AG09309 (cell line): Measurements from ENCODE around the gene EYA3.
A peak's percentile ranks its signal among the peaks of the same experiment; 100 is the strongest.

ENCODE experiments used
- DNase-seq: peaks from one replicate; pipeline ENCODE4 v3.0.0-alpha.2; 2010; ENCODE audit warnings: low read depth
- H3K4me3 ChIP-seq: 2 replicates; pipeline ENCODE4 v1.5.1; 2011; ENCODE audit warnings: mild to moderate bottlenecking, low read depth, low read length, moderate library complexity; ENCODE audit not compliant: control insufficient read depth
- TF ChIP-seq, protein P1 (sequence below): IDR thresholded peaks from 2 replicates; pipeline ENCODE4 v1.5.1; 2011; ENCODE audit warnings: mild to moderate bottlenecking, low read depth, low read length, inconsistent platforms; ENCODE audit not compliant: insufficient read depth, control insufficient read depth; ENCODE audit errors: missing control alignments

EYA3 gene

DNA sequence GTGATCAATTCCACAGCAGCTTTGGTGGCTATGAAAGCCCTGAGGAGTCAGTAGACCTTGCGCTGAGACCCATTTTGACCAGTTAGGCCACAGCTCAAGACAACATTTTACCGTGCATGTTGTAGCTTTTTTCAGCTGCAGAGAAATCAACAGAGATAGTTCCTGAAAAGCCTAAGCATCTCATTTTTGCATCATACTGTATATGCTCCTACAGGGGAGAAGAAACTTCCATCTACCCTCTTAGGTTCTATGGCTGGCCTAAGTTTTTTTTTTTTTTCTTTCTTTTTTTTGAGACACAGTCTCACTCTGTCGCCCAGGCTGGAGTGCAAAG, 24.8 kb upstream of the EYA3 start:
- TF ChIP-seq, protein P1, sequence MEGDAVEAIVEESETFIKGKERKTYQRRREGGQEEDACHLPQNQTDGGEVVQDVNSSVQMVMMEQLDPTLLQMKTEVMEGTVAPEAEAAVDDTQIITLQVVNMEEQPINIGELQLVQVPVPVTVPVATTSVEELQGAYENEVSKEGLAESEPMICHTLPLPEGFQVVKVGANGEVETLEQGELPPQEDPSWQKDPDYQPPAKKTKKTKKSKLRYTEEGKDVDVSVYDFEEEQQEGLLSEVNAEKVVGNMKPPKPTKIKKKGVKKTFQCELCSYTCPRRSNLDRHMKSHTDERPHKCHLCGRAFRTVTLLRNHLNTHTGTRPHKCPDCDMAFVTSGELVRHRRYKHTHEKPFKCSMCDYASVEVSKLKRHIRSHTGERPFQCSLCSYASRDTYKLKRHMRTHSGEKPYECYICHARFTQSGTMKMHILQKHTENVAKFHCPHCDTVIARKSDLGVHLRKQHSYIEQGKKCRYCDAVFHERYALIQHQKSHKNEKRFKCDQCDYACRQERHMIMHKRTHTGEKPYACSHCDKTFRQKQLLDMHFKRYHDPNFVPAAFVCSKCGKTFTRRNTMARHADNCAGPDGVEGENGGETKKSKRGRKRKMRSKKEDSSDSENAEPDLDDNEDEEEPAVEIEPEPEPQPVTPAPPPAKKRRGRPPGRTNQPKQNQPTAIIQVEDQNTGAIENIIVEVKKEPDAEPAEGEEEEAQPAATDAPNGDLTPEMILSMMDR = no peak
- no peak for DNase-seq
- H3K4me3 ChIP-seq = no peak overlapping the region

DNA sequence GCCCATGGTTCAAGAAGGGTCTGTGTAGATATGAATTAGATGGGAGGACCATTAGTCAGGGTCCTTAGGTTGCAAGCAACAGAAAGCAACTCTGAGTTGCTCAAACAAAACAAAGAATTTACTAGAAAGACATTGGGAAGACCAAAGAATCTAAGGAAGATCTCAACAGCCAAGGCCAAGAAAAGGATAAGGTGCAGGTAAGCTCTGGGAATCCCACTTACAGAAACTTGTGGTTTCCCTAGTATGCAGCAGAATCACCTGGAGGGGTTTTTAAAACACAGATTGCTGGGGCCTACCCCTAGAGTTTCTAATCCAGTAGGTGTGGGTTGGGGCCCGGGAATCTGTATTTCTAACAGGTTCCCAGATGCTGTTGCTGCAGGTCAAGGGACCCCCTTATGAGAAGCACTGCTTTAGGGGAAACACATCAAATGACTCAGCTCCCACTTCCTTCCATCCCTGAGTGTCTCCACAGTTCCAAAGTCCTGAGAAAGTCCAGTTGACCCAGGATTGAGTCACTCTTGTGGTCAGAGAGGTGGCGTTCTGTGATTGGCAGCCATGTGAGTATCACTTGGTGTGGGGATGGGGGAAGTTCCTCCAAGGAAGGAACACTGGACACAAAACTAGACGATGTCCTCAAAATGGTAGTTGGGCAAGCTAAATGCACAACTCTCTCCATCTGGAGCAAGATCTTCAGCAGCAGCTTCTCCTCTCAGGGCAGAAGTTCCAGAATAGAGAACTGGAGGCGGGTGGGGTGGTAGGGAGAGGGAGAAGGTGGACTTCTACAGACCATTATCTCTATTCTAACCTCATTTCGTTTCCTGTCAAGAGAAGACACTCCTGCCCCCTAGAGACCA, 24.2 kb upstream of the EYA3 start:
- no peak overlapping the region for H3K4me3 ChIP-seq
- TF ChIP-seq, protein P1 = peak; percentile 38
- no peak for DNase-seq

DNA sequence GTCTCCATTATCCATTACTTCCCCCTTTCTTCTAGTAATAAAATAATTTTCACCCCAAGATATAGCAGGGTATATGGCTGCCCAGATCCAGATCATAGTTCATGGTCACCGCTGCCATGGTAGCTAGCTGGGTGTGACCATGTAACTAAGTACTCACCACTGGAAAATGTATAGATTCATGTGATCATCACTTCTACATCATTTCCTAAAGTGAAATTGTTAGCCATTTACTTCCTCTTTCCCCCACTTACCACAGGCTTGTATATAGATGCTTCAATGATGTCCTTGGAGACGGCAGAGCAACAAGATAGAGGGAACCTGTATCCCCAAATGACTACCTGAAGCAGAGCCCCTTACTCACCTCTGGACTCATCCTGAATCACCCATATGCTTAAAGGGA, 22.7 kb upstream of the EYA3 start:
- no peak overlapping the region for H3K4me3 ChIP-seq
- TF ChIP-seq, protein P1 = no peak
- DNase-seq = no peak

DNA sequence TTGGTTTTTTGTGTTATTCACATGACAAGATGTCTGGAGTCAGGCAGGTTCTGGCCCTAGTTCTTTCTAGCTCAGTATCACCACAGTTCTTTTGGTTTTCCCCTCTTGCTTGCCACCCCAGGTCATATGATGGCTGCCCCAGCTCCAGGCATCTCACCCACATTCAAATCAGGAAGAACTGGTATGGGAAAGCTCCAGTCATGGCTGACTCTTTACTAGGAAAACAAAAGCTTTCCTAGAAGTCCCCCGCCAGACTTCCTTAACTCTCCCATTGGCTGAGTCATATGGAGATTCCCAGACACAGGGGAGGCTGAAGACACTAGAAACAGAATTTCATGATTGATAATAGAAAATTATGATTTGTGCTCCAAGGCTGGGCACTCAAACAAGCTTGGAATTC, 22.1 kb upstream of the EYA3 start:
- H3K4me3 ChIP-seq = no peak overlapping the region
- no peak for DNase-seq
- TF ChIP-seq, protein P1 = no peak

DNA sequence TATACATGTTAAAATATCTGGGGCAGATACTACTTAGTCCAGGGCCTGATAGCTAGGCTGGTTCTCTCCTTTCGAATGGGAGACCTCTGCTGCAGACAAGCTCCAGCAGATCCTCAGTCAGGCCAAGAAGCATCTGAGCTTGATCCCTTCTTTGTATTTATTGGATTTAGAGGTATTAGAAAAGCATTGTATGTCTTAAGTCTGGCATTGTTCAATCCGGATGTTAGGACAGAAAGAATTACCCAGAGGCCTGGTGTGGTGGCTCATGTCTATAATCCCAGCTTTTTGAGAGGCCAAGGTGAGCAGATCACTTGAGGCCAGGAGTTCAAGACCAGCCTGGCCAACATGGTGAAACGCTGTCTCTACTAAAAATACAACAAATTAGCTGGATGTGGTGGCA, 21.2 kb upstream of the EYA3 start:
- no peak overlapping the region for H3K4me3 ChIP-seq
- DNase-seq = no peak
- TF ChIP-seq, protein P1 = no peak

DNA sequence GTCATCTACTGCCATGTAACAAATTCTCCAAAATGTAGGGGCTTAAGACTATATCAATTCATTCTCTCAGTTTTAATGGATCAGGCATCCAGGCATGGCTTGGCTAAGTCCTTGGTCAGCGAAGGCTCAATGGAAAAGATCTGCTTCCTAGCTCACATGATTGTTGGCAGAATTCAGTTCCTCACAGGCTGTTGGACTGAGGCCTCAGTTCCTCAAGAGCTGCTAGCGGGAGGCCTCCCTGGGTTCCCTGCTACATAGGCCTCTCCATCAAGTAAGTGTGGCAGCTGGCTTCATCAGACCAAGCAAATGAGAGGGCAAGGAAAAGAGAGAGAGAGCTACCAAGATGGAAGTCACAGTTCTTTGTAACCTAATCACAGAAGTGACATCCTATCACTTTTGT, 19.6 kb upstream of the EYA3 start:
- no peak overlapping the region for H3K4me3 ChIP-seq
- no peak for DNase-seq
- TF ChIP-seq, protein P1 = no peak

DNA sequence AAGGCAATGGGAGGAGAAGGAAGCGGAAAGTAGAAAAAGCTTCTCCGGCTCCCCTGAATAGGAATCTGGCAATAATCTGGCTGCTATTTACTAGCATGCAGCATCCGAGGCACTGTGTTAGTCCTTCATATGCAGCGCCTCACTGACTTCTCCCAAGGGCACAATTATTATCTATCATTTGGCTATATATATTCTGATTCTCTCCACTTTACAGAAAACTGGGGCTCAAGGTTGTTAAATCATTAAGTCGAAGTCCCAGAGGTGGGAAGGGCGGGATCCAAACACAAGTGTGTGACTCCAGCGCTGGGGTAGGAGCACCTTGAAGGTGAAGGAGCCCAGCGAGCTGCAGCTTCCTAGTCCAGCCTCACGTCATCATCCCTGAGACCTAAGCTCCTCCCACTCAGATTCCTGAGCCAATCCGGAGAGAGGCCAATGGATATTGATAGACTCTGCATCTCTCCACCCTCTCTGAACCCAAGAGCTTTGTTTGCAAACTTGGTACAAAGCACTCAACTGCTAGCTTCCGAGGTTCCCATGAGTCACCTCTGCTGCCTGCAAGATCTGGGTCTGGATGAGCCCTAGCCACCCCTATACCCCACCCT, 16.6 kb upstream of the EYA3 start:
- TF ChIP-seq, protein P1 = no peak
- no peak overlapping the region for H3K4me3 ChIP-seq
- DNase-seq = no peak
